ENCODE results near the gene S100B.

The S100B gene

DNA sequence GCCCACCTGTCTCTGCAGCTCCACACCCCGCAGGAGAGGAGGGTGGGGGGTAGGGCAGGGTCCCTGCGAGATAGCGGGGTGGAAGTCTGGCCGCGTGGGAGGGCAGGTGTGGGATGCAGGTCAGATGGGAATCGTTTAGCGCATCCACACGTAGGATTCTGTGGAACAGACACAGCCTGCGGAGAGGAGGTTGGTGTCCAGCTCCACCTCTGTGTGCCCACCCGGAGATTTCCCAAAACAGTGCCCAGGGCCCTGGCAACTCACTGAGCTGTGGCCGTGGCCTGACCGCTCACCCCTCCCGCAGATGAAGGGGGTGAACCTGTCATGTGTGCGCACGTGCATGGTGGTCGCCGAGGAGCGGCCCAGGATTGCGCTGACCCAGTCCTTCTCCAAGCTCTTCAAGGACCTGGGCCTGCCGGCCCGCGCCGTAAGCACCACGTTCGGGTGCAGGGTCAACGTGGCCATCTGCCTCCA is 46.9 kb downstream of the S100B start:
- DNase-seq: no peak

DNA sequence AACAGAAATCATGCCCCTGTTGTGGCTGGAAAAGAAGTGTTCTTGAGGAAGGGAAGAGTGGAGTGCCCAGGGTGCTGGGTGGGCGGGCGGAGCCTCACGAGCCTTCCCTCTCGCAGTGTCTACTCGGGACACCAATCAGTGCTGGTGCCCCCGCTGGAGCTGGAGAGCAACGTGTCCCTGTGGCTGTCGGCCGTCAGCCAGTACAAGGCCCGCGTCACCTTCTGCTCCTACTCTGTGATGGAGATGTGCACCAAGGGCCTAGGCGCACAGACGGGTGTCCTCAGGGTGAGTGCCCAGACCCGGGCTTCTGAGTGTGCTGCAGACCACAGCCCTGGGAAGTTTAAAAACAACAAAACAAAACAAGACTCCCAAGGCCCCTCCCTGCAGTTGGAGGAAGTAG is 47.4 kb downstream of the S100B start:
- DNase-seq: no peak

DNA sequence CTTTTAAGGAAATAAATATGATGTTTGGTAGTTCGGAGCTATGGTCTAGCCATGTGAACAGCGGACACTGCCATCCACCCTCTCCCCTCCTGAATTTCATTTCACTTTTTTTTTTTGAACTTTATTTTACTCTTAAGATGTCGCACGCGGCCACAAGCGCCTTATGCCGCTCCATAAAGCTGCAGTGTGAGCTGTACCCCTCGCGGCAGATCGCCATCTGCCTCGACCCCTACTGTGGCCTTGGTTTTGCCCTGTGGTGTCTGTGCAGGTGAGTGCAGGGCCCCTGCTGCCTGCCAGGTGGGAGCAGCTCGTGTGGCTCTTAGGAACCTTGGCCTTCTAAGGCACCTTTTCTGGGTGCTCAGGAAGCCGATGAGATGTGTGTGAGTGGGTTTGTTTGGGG is 48.1 kb downstream of the S100B start:
- no peak for DNase-seq

DNA sequence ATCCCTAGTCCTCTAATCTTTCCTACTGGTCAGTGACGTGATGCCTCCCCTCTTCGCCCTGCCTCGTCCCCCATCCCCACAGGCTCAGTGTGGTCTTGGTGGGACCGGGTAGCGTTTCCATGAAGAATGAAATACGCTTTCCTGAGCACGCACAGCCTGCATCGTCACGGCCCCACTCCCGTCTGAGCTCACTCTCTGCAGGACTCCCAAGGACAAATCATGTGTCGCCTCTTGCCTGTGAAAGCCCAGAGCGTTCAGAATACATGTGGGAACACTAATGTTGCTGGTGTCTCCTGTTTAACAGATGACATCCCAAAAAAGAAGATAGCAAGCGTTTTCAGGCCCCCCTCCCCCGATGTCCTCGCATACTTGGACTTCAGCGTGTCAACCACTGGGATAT is 49.2 kb downstream of the S100B start:
- no peak for DNase-seq

DNA sequence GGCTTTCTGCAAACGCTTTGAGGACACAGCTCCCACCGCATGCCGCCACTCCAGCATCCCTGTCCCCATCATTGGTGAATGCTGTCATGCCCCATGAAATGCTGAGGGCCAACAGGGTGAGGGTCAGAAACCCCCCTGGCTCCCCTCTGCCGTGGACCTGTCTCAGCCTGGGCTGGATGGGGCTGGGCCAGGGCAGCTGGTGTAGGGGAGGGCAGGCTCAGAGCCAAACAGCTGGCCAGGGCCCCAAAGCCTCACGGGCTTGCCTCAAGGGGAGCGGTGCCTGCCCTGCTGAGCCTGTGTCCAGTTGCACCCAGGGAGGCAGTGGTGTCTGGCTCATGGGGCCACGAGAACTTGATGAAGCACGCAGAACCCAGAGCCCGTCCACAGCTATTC is 49.7 kb downstream of the S100B start:
- DNase-seq: no peak

DNA sequence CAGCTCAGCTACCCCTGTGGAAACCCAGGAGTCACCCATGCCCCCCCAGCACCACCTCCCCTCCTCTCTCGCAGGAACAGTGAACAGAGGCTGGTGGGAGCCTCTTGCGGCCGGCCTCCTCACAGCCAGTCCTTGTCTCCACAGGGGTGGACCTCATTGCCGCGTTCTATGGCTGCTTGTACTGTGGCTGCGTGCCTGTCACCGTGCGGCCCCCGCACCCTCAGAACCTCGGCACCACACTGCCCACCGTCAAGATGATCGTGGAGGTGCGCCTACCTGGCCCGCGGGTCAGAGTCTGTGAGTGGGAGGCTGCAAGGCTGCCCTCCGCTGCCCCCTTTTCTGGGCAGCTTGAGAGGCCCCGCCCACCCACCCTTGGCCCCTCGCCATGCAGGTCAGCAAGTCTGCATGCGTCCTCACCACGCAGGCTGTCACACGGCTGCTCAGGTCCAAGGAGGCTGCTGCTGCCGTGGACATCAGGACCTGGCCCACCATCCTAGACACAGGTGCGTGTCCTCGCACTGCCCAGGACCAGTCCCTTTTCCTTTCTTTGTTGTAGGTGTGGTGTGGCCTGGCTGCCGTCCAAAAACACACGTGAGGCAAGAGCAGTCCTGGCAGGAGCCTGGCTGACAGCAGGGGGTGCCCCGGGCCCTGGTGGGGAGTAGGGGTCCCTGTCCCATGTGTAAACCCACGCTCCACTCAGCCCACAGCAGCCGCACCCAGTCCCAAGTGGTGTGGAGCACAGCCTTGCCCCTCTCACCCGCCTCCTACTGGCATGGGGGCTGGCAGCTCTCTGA is 50.3 kb downstream of the S100B start:
- no peak for DNase-seq

DNA sequence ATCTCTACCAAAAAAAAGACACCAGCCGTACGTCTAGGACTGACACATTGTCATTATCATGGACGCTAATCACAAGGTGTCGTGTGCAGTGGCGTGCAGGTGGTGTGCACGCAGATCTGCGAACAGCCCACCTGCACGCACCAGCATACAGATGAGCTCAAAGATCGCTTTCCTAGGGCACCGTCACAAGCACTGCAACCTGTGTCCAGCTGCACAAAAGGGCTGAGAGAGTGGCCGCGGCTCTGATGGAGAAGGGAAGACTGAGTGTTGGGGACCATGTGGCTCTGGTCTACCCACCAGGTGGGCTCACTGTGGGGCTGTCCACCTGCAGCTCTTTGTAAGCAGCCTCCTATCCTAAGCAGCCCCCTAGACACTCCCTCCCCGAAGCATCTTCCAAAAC is 50.9 kb downstream of the S100B start:
- DNase-seq: no peak

DNA sequence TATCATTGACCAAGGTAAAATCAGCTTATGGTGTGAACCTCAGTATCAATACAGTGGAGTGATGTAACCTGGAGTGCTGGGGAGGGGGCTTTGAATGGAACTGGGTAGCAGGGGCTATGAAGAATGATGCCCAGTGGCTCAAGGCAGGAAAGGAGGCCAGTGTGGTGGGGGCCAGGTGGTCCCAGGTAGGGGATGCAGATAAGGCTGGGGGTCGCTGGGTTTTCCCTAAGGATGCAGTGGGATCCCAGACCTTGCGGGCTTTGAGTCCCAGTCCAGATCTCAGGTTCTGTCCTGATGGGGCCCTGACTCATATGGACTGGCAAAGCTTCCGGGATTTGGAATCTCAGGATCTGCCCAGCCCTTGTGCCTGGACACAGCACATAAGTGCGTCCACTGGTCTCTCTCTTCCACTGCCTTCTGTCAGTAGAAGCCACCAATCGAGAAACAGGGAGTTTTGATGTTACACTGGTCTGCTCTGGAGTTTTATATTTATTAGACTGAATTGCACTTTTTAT is 52.0 kb downstream of the S100B start:
- no peak for DNase-seq

DNA sequence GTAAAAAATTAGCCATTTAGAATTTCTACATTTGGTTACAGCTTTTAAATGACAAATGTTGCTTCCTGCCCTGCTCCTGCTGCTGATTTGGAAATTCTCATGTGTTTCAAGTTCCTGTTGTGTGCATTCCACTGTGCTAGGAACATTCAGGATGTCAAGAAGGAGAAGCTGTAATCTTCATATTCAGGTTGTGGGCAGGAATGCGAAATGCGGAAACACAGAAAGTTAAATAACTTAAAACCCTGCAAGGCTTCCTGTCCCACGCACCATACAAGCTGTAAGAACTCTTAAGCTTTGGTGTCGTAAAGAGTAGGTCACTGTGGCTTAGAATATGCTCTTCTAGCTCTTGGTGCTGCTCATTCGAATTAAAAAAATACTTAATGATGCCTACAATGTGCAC is 52.6 kb downstream of the S100B start:
- peak; percentile 72 to 86 (median 86) for DNase-seq

DNA sequence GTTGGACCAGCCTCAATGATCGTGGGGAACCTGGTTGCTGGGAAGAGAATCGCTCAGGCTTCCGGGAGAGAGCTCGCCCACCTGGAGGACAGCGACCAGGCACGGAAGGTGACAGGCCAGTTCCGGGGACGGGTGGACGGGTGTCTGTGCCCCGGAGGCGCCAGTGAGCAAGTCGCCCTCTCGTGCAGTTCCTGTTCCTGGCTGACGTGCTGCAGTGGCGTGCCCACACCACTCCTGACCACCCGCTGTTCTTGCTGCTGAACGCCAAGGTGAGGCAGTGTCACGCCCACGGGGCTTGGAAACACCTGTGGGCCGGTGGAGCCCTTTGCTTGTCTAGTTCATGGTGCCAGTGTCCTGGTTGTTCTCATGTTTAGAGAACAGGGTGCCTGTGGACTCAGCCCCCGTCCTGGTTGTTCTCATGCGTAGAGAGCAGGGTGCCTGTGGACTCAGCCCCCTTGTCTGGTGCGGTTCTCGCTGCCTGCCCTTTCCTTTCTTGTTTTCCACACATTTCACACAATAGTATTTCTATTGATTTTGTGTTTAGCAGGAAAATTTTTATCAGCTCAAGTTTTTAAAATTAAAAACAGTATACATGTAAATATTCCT is 53.1 kb downstream of the S100B start:
- peak; percentile 62 to 77 (median 70) for DNase-seq

DNA sequence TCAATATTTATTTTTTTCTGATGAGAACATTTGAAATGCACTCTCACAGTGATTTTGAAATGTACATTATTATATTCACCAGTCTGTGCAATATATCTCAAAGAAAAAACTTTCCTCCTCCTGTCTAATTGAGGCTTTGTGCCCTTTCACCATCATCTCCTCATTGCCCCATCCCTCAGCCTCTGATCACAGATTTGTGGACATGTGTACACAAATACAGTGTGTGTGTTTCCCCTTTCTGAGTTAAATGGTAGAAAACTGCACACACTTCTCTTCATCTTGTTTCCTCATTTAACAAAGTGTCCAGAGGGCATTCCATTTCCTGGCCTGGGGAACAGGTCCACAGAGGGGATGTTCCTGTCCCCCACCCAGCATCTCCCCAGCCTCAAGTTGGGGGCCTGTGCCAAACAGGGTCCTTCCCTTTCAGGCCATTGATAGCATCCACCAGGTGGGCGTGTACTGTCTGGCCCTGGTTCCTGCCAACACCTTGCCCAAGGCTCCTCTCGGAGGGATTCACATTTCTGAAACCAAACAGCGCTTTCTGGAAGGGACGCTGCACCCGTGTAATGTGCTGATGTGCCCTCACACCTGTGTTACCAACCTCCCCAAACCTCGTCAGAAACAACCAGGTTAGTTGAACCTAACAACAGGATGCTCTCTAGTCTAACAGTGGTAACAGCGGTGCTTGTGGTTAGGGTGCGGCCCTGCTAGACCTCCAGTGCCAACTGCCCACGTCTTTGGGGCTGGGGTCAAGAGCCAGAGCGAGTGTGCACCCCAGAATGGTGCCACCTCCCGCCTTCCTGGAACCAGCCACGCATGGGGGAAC is 54.6 kb downstream of the S100B start:
- peak in 2 of 3 donors; percentile 17 to 24 for DNase-seq

DNA sequence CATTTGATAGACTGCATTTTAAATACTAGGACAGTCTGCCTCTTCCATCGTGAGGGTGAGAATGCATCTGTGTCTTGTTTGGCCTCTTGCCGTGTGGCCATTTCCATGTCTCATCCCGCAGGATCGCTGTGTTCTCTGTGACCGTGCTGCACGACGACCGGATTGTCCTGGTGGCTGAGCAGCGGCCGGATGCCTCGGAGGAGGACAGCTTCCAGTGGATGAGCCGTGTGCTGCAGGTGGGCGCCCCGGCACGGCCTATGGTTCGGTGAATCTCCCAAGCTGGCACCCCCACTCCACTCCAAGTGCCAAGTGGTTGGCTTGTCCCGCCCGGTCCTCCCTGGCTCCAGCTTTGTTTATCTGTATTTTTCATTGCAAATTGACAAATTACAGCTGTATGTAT is 55.2 kb downstream of the S100B start:
- no peak for DNase-seq

All from suppressor macrophage treated with lipopolysaccharide for 1 hour (primary cell).